SU-DHL-6 (cell line): ENCODE measurements around the gene SPATA20.

Experiments used
- H2AFZ ChIP-seq: fragments of 200-600 bp; sonication (generic); 2 replicates; pipeline ENCODE4 v1.6.1; 2014; ENCODE audit warnings: low read depth, mild to moderate bottlenecking, moderate library complexity, mixed read lengths, antibody characterized with exemption, low read length; ENCODE audit not compliant: severe bottlenecking
- H3F3A ChIP-seq: fragments of 200-600 bp; shearing (Covaris generic); 2 replicates; pipeline ENCODE4 v1.6.0; 2016; ENCODE audit warnings: antibody characterized with exemption, mild to moderate bottlenecking; ENCODE audit not compliant: insufficient read depth
- H3K27ac ChIP-seq: fragments of 200-600 bp; sonication (generic); 2 replicates; pipeline ENCODE4 v1.5.1; 2016; ENCODE audit warnings: low read depth, mild to moderate bottlenecking, low read length, moderate library complexity, mixed read lengths
- H3K27me3 ChIP-seq: fragments of 200-600 bp; sonication (generic), shearing (Covaris generic); 2 replicates; pipeline ENCODE4 v1.6.0; 2014; ENCODE audit warnings: mild to moderate bottlenecking, low read length
- H3K36me3 ChIP-seq: fragments of 200-600 bp; sonication (generic); 2 replicates; pipeline ENCODE4 v1.6.1; 2014; ENCODE audit warnings: mild to moderate bottlenecking, low read length, mixed read lengths
- H3K4me2 ChIP-seq: fragments of 300-600, 200-600 bp; shearing (Covaris generic), sonication (generic); 2 replicates; pipeline ENCODE4 v1.6.0; 2014; ENCODE audit warnings: low read length, low read depth, mild to moderate bottlenecking; ENCODE audit not compliant: poor library complexity, severe bottlenecking
- H3K4me3 ChIP-seq: fragments of 200-600 bp; sonication (generic); 2 replicates; pipeline ENCODE4 v1.5.1; 2014; ENCODE audit warnings: antibody characterized with exemption, low read length, mild to moderate bottlenecking, mixed read lengths; ENCODE audit not compliant: insufficient read depth, poor library complexity, severe bottlenecking
- H3K79me2 ChIP-seq: fragments of 200-600 bp; sonication (generic); 2 replicates; pipeline ENCODE4 v1.6.1; 2014; ENCODE audit warnings: mild to moderate bottlenecking, low read length, moderate library complexity; ENCODE audit not compliant: insufficient read depth
- H3K9ac ChIP-seq: fragments of 200-600 bp; sonication (generic); 2 replicates; pipeline ENCODE4 v1.7.0; 2014; ENCODE audit warnings: mild to moderate bottlenecking, low read length
- H3K9me2 ChIP-seq: fragments of 200-600 bp; sonication (generic); replicated peaks from 2 replicates; pipeline ENCODE4 v1.6.1; 2014; ENCODE audit warnings: low read length; ENCODE audit not compliant: insufficient read depth
- H3K9me3 ChIP-seq: fragments of 200-600 bp; sonication (generic); 2 replicates; pipeline ENCODE4 v1.6.1; 2014; ENCODE audit warnings: low read length, mixed read lengths; ENCODE audit not compliant: insufficient read depth
- H4K20me1 ChIP-seq: fragments of 200-600 bp; sonication (generic); 2 replicates; pipeline ENCODE4 v1.6.1; 2014; ENCODE audit warnings: low read depth, mild to moderate bottlenecking, antibody characterized with exemption, low read length, moderate library complexity, mixed read lengths
- EZH2phosphoT487 ChIP-seq: fragments of 200-600 bp; sonication (generic), shearing (Covaris generic); conservative IDR thresholded peaks from 2 replicates; pipeline ENCODE4 v1.6.1; 2018; ENCODE audit warnings: mild to moderate bottlenecking, antibody characterized with exemption, low read length, moderate library complexity, mixed read lengths
- TF ChIP-seq, protein P1 (sequence below): fragments of 200-600 bp; sonication (generic); IDR thresholded peaks from one replicate; pipeline ENCODE4 v1.5.1; 2017; ENCODE audit warnings: antibody characterized with exemption, mild to moderate bottlenecking, low read length, moderate library complexity; ENCODE audit not compliant: insufficient read depth, poor library complexity, severe bottlenecking

Gene SPATA20

DNA sequence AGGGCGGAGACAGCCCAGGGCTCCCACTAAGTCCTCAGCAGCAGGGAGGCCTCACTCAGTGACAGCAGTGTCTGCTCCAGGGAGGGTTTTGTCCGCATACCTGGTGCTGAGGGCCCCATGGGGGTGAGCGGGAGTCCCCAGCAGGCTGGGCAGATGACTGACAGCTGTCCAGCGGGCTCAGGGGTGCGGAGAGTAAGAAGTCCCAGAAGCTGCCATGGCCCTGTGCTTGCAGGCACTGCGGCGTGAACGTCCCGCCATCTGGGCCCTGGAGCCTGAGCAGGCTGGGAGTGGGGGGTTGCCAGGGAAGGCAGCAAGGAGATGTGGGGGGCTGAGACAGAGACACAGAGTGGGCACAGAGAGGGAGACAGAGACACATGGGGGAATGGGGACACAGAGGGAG, 33.7 kb downstream of the SPATA20 start:
- no peaks in the 10 kb centered on the region for H3K9me3 ChIP-seq
- H3K36me3 ChIP-seq: no peaks in the 10 kb centered on the region
- no peaks in the 10 kb centered on the region for H3K79me2 ChIP-seq
- H3K27me3 ChIP-seq: no peaks in the 10 kb centered on the region
- H3K9ac ChIP-seq: no peak overlapping the region
- H3K9me2 ChIP-seq: no peaks in the 10 kb centered on the region
- H2AFZ ChIP-seq: no peak overlapping the region
- H3K4me3 ChIP-seq: no peak overlapping the region
- TF ChIP-seq, protein P1, sequence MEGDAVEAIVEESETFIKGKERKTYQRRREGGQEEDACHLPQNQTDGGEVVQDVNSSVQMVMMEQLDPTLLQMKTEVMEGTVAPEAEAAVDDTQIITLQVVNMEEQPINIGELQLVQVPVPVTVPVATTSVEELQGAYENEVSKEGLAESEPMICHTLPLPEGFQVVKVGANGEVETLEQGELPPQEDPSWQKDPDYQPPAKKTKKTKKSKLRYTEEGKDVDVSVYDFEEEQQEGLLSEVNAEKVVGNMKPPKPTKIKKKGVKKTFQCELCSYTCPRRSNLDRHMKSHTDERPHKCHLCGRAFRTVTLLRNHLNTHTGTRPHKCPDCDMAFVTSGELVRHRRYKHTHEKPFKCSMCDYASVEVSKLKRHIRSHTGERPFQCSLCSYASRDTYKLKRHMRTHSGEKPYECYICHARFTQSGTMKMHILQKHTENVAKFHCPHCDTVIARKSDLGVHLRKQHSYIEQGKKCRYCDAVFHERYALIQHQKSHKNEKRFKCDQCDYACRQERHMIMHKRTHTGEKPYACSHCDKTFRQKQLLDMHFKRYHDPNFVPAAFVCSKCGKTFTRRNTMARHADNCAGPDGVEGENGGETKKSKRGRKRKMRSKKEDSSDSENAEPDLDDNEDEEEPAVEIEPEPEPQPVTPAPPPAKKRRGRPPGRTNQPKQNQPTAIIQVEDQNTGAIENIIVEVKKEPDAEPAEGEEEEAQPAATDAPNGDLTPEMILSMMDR: no peak
- TF ChIP-seq EZH2phosphoT487: no peak
- H4K20me1 ChIP-seq: no peaks in the 10 kb centered on the region
- no peaks in the 10 kb centered on the region for H3F3A ChIP-seq
- no peak overlapping the region for H3K27ac ChIP-seq
- no peak overlapping the region for H3K4me2 ChIP-seq

DNA sequence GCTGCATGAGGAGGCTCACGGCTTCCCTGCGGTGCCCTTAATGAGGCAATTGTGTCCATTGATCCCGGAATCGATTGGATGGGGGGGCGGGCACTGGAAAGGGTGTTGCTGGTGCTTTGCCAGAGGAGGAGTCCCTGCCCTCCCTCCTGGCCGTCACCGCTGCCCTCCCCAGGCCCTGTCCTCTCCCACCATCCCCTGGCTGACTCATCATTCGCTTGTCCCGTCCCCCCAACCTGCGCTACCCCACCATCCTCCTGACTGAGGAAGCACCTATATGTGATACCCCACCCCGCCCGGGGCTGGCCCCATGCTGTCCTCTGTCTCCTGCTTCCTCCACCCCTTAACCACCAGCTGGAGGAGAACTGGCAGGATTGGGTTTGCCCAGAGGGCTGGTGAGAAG, 34.3 kb downstream of the SPATA20 start:
- Histone ChIP-seq H2AFZ (no peak overlapping the region), H3K4me2 (no peak overlapping the region), H3K4me3 (no peak overlapping the region), H3F3A (no peaks in the 10 kb centered on the region), H4K20me1 (no peaks in the 10 kb centered on the region), H3K27me3 (no peaks in the 10 kb centered on the region), H3K9me2 (no peaks in the 10 kb centered on the region), H3K27ac (no peak overlapping the region), H3K9ac (no peak overlapping the region), H3K9me3 (no peaks in the 10 kb centered on the region), H3K79me2 (no peaks in the 10 kb centered on the region), H3K36me3 (no peaks in the 10 kb centered on the region)
- TF ChIP-seq, protein P1: no peak
- no peak for TF ChIP-seq EZH2phosphoT487

DNA sequence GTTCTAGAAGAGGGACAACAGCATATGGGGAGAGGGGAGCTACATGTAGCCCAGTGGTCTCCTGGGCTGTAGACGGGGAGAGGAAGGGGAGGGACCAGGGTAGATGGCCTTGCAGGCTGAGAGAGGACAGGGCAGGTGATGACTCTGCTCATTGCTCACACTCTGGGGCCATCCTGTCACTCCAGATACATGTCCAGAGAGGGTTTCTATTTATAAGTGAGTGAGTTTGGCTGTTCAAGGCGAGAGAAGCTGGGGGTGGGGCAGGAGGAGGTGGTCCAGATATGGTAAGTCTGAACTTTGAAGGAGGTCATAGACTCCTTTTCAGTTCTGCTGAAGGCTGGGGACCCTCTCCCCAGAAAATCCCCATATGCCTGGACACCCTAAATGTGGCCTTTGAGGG, 35.8 kb downstream of the SPATA20 start:
- H3K27me3 ChIP-seq: no peaks in the 10 kb centered on the region
- no peak overlapping the region for H3K4me3 ChIP-seq
- no peaks in the 10 kb centered on the region for H3K9me2 ChIP-seq
- no peaks in the 10 kb centered on the region for H4K20me1 ChIP-seq
- no peak overlapping the region for H3K27ac ChIP-seq
- no peak overlapping the region for H3K9ac ChIP-seq
- H3F3A ChIP-seq: no peaks in the 10 kb centered on the region
- no peaks in the 10 kb centered on the region for H3K36me3 ChIP-seq
- TF ChIP-seq, protein P1: no peak
- no peak for TF ChIP-seq EZH2phosphoT487
- H3K79me2 ChIP-seq: no peaks in the 10 kb centered on the region
- H3K9me3 ChIP-seq: no peaks in the 10 kb centered on the region
- H2AFZ ChIP-seq: no peak overlapping the region
- H3K4me2 ChIP-seq: no peak overlapping the region

DNA sequence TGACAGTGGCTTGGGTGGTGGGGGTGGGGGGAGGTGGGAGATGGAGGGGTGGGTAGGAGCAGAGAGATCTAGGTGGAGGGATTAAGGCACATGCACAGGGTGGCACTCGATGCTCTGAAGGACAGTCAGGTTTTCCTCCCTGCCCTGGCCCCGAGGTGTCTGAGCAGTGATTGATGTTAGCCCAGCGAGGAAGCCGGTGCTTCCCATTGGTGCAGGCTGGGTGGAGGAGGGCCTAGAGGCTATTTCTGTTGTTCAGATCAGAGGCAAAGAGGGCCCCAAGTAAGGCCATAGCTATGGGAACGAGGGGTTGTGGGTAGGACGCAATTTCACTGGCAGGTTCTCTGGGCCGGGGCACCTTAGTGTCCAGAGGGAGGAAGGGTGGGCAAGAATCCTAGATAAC, 36.7 kb downstream of the SPATA20 start:
- Histone ChIP-seq H2AFZ (no peak overlapping the region), H3K9me3 (no peaks in the 10 kb centered on the region), H3K36me3 (no peaks in the 10 kb centered on the region), H3K9ac (no peak overlapping the region), H3K9me2 (no peaks in the 10 kb centered on the region), H3K4me2 (no peak overlapping the region), H3K27me3 (no peaks in the 10 kb centered on the region), H3K27ac (no peak overlapping the region), H3F3A (no peaks in the 10 kb centered on the region), H3K79me2 (no peaks in the 10 kb centered on the region), H3K4me3 (no peak overlapping the region), H4K20me1 (no peaks in the 10 kb centered on the region)
- TF ChIP-seq EZH2phosphoT487: no peak
- TF ChIP-seq, protein P1: no peak
